HG03139 (cell line): Measurements from ENCODE around the gene RNF114.
"Not testable (repeated sequence)": the region's sequence is repeated elsewhere in the genome, so short reads cannot be mapped to it uniquely, and the experiment has no call there.

Experiments
- ATAC-seq: cut with Tn5 transposase; IDR thresholded peaks from one replicate; pipeline ENCODE4 v1.9.1; 2021; ENCODE audit not compliant: unreplicated experiment

RNF114 gene

GRCh38 chr20:49961413-49961812, 25.2 kb downstream of the RNF114 start:
- ATAC-seq: no peak

GRCh38 chr20:49964964-49965780, 29.0 kb downstream of the RNF114 start:
- ATAC-seq: no peak

GRCh38 chr20:49965781-49966305, 29.6 kb downstream of the RNF114 start:
- no peak for ATAC-seq

GRCh38 chr20:49966861-49967260, 30.7 kb downstream of the RNF114 start:
- no peak for ATAC-seq

GRCh38 chr20:49969234-49969633, 33.0 kb downstream of the RNF114 start:
- no peak for ATAC-seq

GRCh38 chr20:49969946-49970345, 33.7 kb downstream of the RNF114 start:
- ATAC-seq: no peak

- no peak for ATAC-seq
Measured at GRCh38 chr20:49970498-49970897, 34.3 kb downstream of the RNF114 start.

- no peak for ATAC-seq
Measured at GRCh38 chr20:49973981-49974380, 37.8 kb downstream of the RNF114 start.

GRCh38 chr20:49976542-49976941, 40.3 kb downstream of the RNF114 start:
- ATAC-seq: no peak

GRCh38 chr20:49977740-49978139, 41.5 kb downstream of the RNF114 start:
- not testable (repeated sequence) for ATAC-seq

GRCh38 chr20:49978685-49979029, 42.5 kb downstream of the RNF114 start:
- no peak for ATAC-seq

GRCh38 chr20:49979030-49979832, 43.0 kb downstream of the RNF114 start:
- ATAC-seq: no peak

- no peak for ATAC-seq
Measured at GRCh38 chr20:49980140-49981008, 44.2 kb downstream of the RNF114 start.

- no peak for ATAC-seq
Measured at GRCh38 chr20:49981218-49982071, 45.2 kb downstream of the RNF114 start.

GRCh38 chr20:49982072-49982345, 45.8 kb downstream of the RNF114 start:
- no peak for ATAC-seq

GRCh38 chr20:49982346-49983122, 46.3 kb downstream of the RNF114 start, which contains the start of gene SNAI1:
Gene SNAI1 (plus strand): TSS chr20:49982980. CDS start chr20:49983060, 80 bp downstream.
- no peak for ATAC-seq

- no peak for ATAC-seq
Measured at GRCh38 chr20:49983123-49983847, 47.1 kb downstream of the RNF114 start.

- ATAC-seq: no peak
Measured at GRCh38 chr20:49983848-49984408, 47.7 kb downstream of the RNF114 start.
